Measurements from ENCODE around the gene RBMS1. TPM values are rescaled to one million over a fixed set of nuclear protein-coding genes. Genes with fewer than 3 reads are reported as not detected.
A peak's percentile ranks its signal among the peaks of the same experiment; 100 is the strongest.

RBMS1 gene
- total RNA-seq, 1 donor from 2014 or later, result 73.7 TPM

DNA sequence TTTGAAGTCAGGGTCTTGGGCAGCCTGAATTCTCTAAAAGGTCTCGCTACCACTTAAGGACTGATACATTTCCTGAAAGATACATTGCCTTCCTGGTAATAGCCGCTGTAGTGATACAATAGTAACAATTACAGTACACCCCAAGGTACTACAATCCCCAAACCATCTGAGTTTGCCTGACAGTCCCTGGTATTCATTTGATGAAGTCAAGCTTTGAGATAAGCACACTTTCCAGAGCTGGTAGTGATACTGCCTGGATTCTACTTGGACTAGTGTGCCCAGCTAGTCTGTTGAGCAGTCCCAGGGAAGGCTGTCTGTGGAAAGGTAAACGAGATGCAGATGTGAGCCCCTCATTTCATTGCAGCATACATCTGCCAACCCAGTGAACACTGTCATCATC lies 269.1 kb downstream of the RBMS1 start:
- H3K4me1 Mint-ChIP-seq (ENCODE audit: unreplicated experiment), result peaks cover 71% of the 10 kb centered on the region
- no peaks in the 10 kb centered on the region for H3K27me3 Mint-ChIP-seq
- DNase-seq (ENCODE audit: extremely low spot score, unreplicated experiment), result no peak
- no peaks in the 10 kb centered on the region for H3K36me3 Mint-ChIP-seq
- no peak overlapping the region for H3K4me3 Mint-ChIP-seq
- no peaks in the 10 kb centered on the region for H3K9me3 Mint-ChIP-seq
- TF ChIP-seq, protein P1, sequence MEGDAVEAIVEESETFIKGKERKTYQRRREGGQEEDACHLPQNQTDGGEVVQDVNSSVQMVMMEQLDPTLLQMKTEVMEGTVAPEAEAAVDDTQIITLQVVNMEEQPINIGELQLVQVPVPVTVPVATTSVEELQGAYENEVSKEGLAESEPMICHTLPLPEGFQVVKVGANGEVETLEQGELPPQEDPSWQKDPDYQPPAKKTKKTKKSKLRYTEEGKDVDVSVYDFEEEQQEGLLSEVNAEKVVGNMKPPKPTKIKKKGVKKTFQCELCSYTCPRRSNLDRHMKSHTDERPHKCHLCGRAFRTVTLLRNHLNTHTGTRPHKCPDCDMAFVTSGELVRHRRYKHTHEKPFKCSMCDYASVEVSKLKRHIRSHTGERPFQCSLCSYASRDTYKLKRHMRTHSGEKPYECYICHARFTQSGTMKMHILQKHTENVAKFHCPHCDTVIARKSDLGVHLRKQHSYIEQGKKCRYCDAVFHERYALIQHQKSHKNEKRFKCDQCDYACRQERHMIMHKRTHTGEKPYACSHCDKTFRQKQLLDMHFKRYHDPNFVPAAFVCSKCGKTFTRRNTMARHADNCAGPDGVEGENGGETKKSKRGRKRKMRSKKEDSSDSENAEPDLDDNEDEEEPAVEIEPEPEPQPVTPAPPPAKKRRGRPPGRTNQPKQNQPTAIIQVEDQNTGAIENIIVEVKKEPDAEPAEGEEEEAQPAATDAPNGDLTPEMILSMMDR (conservative IDR thresholded peaks at IDR 0.05), result no peak
- no peak overlapping the region for H3K27ac Mint-ChIP-seq

DNA sequence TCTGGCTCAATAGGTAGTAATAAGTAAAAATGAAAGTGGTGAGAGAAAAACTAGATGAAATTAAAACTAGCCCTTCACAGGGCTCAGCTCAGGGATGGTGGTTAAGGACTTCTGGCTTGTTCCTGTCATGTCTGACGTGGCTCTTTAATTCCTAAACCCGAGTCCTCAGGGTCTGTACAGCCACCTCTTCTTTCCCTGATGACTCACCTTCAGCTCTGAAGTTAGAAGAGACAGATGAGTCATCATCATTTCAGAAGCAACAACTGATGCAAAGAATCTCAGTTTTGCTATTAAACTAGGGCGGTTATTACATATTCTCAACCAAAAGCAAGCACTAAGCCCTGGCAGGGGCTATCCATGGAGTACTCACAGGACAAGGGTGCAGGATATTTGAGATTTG lies 269.5 kb downstream of the RBMS1 start:
- no peak for DNase-seq (ENCODE audit: extremely low spot score, unreplicated experiment)
- peaks cover 69% of the 10 kb centered on the region for H3K4me1 Mint-ChIP-seq (ENCODE audit: unreplicated experiment)
- TF ChIP-seq, protein P1 (conservative IDR thresholded peaks at IDR 0.05), result no peak
- no peaks in the 10 kb centered on the region for H3K36me3 Mint-ChIP-seq
- H3K9me3 Mint-ChIP-seq, result no peaks in the 10 kb centered on the region
- no peak overlapping the region for H3K4me3 Mint-ChIP-seq
- peak overlapping the region; percentile 77 for H3K27ac Mint-ChIP-seq
- no peaks in the 10 kb centered on the region for H3K27me3 Mint-ChIP-seq

DNA sequence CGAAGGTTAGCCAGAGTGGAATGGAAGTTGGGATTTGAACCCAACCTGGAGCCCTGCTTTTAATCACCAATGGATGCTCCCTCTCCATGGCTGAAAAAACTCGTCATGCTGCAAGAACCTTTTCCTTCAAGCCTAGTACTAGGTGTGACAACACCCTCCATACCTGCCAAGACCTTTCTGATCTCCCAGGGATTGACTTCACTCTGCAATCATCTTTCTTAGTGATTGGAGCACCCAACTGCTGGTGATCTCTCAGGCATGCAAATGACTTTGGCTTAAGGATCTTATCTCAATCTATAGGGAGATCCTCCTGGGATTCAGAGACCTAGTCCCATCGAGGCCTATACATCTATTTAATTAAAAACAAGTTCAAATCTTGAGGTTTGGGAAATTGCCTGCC lies 270.0 kb downstream of the RBMS1 start:
- H3K4me3 Mint-ChIP-seq, result no peak overlapping the region
- no peaks in the 10 kb centered on the region for H3K9me3 Mint-ChIP-seq
- H3K27ac Mint-ChIP-seq, result peak overlapping the region; percentile 77
- H3K27me3 Mint-ChIP-seq, result no peaks in the 10 kb centered on the region
- H3K36me3 Mint-ChIP-seq, result no peaks in the 10 kb centered on the region
- DNase-seq (ENCODE audit: extremely low spot score, unreplicated experiment), result no peak
- peaks cover 68% of the 10 kb centered on the region for H3K4me1 Mint-ChIP-seq (ENCODE audit: unreplicated experiment)
- TF ChIP-seq, protein P1 (conservative IDR thresholded peaks at IDR 0.05), result no peak

DNA sequence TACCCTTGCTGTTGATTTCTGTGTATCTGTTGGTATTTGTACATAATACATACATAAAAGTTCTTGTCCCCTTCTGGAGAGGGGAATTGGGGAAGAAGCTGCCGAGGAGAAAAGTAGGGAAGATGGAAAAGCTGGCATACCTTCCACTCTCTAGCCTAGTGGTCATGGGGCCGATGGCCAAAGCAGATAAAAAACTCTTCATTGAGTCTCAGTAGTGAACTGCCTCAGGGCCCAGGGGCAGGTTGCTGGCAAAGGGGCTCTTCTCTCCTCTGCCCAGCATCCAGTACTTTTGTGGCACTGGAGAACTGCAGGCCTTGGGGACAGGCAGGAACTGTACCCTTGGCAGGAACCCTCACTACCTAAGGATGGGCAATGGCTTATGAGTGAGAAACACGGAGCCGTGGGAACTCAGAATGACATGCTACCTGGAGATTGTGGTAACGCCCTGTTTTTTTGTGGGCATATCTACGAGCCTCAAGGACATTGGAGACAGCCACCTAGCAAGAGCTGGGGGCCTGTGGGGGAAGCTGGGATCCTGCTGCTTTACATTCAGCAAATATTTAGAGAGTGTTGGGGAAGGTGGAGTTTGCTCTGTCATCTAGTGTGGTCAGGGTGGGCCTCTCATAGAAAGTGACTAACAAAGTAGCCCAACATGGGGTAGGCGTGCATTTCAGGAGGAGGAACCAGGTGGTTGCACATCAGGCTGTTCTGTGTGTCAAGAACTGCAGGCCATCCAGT lies 270.9 kb downstream of the RBMS1 start:
- no peak overlapping the region for H3K4me3 Mint-ChIP-seq
- peaks cover 61% of the 10 kb centered on the region for H3K4me1 Mint-ChIP-seq (ENCODE audit: unreplicated experiment)
- peak overlapping the region; percentile 76 for H3K27ac Mint-ChIP-seq
- TF ChIP-seq, protein P1 (conservative IDR thresholded peaks at IDR 0.05), result no peak
- no peak for DNase-seq (ENCODE audit: extremely low spot score, unreplicated experiment)
- H3K9me3 Mint-ChIP-seq, result no peaks in the 10 kb centered on the region
- no peaks in the 10 kb centered on the region for H3K27me3 Mint-ChIP-seq
- no peaks in the 10 kb centered on the region for H3K36me3 Mint-ChIP-seq

Data from type B pancreatic cell (in vitro differentiated cells).